NCI-H226 (cell line): Measurements from ENCODE around the gene CARS1.
"Not testable (repeated sequence)": the region's sequence is repeated elsewhere in the genome, so short reads cannot be mapped to it uniquely, and the experiment has no call there.

Experiments used
- DNase-seq: peaks from one replicate; pipeline ENCODE4 v3.0.0-alpha.2; 2015

Gene CARS1

GRCh38 chr11:3089236-3090061, 32.2 kb upstream of the CARS1 start:
- no peak for DNase-seq

DNA sequence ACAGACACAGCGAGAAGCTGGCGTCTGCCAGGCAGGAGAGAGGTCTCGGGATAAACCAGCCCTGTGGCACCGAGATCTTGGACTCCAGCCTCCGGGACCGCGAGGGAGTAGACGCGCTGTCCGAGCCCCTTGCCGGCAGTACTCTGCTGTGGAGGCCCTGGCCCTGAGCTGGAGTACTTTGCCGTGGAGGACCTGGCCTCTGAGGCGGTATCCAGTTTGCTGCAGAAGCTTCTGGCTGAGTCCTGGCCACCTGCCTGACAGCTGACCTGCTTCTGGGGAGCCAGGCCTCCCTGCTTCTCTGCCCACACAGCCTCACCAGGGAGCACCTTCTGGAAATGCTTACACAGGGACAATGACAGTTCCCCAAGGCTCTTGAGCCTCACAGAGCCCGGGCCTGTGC, 31.6 kb upstream of the CARS1 start:
- DNase-seq = peak; percentile 22

DNA sequence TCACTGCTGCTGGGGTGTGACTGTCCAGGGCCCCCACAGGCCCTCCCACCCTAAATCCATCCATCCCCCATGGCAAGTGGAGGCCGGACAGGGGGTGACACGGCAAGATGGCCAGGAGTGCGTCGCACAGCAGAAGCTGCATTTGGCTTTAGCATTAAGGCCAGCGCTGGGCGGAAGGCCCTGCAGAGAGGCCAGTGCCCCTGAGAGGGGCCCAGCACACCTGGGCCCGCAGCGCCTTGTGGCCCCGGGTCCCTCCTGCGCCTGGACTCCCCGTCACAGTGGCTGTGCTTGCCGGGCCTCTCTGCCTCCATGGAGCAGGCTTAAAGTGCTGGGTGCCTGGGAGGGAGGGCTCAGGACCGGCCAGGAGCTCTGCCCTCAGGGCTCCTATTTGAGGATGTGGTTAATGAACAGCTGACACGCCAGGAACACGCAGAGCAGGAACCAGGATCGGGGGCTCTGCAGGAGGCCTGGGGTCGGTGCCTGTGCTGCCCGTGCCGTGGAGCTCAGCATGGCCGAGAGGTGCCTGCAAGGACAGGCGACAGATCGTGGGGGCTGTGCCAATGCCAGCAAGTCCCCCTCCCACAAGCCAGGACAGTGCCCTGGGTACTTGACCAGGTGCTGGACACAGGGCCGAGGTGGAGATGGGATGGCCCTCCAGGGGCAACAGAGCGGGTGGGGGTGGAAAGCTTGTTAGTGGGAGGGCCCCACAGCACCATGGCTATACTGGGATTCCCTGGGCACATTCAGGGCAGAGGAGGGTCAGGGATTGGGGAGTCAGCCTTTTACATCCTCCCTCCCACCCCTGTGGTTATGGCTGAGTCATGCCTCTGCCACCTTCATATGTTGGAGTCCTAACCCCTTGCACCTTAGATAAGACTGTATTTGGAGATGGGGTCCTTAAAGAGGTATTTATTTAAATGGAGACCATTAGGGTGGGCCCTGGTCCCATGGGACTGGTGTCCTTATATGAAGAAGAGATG, 30.9 kb upstream of the CARS1 start:
- peak; percentile 84 for DNase-seq

DNA sequence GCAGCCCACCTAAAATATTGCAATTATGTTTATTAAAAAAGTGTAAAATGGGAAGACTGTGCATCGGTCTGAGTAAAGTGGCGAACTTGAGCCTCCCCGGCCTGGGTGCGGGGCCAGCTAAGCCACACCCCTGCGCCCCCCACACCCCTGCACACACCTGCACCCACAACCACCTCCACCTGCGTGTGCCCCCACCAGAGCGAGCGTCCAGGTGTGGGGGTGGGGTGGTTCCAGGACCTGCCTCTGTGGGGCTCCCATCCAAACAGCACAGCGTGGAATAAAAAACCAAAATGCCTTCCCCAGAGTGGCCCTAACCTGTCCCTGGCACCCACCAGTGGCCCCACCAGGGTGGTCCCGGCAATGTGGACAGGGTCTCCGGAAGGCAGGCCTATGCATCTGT, 30.1 kb upstream of the CARS1 start:
- no peak for DNase-seq

DNA sequence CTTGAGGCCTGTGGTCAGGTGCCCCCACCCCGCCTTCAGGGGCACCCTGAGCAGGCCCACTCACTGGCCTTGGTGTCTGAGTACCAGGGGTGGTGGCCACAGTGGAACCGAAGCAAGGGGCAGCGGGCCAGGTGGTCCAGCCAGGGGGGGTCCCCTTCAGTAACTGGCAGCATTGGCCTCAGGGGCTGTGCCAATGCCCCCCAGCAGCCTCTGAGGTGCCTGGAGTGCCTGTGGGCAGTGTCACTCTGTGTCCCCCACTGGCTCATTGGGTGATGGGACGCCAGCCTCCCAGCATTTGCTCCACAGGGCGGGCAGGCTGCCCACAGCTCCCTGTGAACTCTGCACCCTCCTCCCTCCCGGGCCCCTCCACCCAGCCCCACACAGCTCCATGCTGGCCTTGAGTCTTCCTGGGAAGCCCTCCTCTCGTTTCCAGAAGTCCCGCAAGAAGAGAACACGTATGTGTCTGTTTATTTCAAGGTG, 29.5 kb upstream of the CARS1 start:
- DNase-seq = no peak

- no peak for DNase-seq
These were observed 28.9 kb upstream of the CARS1 start for GRCh38 chr11:3086114-3086513.

DNA sequence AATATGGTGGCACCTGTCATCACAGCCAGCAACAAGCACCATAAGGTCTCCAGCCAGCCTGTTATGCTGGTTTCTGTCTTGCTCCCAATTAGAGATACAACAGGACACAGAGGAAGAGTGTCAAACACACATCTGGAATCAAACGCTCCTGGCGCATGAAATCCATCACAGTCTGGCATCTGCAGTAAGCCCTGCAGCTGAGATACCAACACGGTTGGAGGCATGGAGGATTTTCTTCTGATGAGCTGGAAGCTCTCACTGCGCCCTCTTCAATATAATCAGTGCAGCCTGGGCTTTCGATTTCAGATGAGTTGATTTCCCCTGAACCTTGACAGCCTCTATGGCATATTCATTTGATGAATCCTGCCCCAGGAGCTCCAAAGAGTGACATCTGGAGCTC, 27.8 kb upstream of the CARS1 start:
- no peak for DNase-seq

GRCh38 chr11:3083321-3083720, 26.1 kb upstream of the CARS1 start:
- DNase-seq = no peak

DNA sequence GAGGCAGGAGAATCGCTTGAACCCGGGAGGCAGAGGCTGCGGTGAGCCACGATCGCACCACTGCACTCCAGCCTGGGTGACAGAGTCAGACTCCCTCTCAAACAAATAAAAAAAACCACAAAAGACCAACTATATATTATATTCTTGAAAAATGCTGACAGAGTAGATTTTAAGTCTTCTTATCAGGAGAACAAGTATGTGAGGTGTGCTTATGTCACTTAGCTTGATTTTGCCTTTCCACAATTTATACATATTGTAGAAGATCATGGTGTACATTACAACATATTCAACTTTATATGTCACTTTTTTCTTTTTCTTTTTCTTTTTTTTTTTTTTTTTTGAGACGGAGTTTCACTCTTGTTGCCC, 24.1 kb upstream of the CARS1 start:
- no peak for DNase-seq

DNA sequence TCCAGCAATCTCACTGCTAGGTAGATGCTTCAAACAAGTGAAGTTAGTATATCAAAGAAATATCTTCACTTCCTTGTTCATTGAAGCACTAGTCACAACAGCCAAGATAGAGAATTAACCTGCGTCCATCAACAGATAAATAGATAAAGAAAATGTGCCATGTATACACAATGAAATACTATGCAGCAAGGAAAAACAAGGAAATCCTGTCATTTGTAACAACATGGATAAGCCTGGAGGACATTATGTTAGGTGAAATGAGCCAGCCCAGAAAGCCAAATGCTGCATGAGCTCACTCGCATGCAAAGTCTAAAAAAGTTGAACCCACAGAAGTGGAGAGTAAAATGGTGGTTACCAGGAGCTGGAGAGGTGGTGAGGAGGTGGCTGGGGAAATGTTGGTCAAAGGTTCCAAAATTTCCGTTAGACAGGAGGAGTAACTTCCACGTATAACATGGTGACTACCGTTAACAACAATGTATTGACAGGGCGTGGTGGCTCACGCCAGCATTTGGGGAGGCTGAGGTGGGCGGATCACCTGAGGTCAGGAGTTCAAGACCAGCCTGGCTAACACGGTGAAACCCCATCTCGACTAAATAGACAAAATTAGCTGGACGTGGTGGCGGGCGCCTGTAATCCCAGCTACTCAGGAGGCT, 23.6 kb upstream of the CARS1 start:
- DNase-seq = peak; percentile 26

DNA sequence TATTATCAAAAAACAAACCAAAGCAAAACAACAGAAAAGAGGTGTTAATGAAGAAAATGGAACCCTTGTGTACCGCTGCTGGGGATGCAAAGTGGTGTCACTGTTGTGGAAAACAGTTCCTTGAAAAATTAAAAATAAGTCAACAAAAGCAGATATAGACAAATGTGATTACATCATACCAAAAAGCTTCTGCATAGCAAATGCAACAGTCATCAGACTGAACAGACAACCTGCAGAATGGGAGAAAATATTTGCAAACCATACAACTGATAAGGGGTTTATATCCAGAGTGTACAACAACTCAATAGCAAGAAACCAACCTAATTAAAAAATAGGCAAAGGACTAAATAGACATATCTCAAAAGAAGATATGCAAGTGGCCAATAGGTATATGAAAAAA, 22.9 kb upstream of the CARS1 start:
- peak; percentile 56 for DNase-seq

DNA sequence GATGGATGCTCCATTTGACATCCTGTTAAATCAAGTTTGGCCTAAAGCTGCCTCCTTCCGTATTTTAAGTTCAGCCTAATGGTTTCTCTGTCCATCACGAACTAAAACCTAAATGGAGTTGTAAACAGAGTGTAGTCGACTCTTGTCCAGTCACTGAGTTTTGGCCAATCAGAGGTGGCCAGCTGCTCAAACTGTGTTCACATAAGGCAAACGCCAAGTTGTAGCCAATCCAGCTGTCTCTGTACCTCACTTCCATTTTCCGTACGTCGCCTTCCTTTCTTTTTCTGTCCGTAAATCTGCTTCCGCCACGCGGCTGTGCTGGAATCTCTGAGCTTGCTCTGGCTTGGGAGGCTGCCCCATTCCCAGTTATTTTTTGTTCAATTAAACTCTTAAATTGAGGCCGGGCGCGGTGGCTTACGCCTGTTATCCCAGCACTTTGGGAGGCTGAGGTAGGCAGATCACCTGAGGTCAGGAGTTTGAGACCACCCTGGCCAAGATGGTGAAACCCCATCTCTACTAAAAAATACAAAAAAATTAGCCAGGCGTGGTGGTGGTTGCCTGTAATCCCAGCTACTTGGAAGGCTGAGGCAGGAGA, 20.7 kb upstream of the CARS1 start:
- no peak for DNase-seq

DNA sequence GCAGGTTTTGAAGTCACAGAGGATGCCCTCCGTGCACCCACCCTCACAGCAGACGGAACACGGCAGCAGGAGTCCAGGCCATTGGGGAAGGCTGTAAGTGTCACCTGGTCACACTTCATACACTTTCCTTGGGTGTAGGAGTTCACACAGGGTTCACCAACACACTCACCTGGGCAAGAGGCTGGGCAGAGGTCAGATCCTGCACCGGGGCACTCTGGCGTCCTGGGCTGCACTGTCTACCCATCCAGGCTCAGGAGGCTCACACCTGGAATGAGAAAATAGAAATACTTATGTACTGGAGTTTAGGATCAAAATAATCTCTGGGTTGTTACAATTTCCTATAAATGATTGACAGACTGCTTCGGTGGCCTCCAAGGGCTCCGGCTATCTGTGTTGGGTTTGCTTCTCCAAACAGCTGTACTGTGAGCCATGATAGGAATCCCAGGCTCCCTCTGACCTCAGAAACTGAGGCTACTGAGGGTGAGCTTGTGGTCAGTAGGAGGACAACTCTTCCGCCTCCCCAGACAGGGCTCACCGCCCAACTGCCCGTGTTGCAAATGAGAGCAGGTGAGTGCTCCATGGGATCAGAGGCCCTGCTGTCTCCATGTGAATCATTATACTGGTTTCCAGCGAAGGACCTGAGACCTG, 20.1 kb upstream of the CARS1 start:
- DNase-seq = peak; percentile 15

GRCh38 chr11:3074912-3075589, 17.8 kb upstream of the CARS1 start:
- peak; percentile 17 for DNase-seq

- DNase-seq = peak; percentile 14
These were observed 15.8 kb upstream of the CARS1 start for GRCh38 chr11:3073029-3073435.

GRCh38 chr11:3069425-3069824, 12.2 kb upstream of the CARS1 start:
- DNase-seq = no peak

DNA sequence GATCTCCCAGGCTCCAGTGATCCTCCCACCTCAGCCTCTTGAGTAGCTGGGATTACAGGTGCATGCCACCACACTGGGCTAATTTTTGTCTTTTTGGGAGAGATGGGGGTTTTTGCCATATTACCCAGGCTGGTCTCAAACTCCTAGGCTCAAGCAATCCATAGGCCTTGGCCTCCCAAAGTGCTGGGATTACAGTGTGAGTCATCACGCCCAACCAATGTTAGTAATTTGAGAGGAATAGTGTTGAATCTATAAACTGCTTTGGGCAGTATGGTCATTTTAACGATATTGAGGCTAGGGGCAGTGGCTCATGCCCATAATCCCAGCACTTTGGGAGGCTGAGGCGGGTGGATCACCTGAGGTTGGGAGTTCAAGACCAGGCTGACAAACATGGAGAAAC, 9.1 kb upstream of the CARS1 start:
- not testable (repeated sequence) for DNase-seq

DNA sequence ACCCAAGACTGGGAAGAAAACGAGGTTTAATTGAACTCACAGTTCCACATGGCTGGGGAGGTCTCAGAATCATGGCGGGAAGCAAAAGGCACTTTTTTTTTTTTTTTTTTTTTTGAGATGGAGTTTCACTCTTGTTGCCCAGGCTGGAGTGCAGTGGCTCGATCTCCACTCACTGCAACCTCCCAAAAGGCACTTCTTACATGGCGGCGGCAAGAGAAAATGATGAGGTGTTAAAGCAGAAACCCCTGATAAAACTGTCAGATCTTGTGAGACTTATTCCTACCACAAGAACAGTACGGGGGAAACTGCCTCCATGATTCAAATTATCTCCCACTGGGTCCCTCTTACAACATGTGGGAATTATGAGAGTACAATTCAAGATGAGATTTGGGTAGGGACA, 7.5 kb upstream of the CARS1 start:
- not testable (repeated sequence) for DNase-seq

GRCh38 chr11:3063876-3064275, 6.7 kb upstream of the CARS1 start:
- DNase-seq = not testable (repeated sequence)

DNA sequence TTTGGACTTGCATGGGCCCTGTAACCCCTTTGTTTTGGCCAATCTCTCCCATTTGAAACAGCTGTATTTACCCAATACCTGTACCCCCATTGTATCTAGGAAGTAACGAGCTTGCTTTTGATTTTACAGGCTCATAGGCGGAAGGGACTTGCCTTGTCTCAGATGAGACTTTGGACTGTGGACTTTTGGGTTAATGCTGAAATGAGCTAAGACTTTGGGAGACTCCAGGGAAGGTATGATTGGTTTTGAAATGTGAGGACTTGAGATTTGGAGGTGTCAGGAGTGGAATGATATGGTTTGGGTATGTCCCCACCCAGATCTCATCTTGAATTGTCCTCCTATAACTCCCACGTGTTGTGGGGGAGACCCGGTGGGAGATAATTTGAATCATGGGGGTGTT, 6.2 kb upstream of the CARS1 start:
- not testable (repeated sequence) for DNase-seq

GRCh38 chr11:3060436-3061025, 3.3 kb upstream of the CARS1 start:
- no peak for DNase-seq
